ENCODE data around the gene DBF4B.

DNA sequence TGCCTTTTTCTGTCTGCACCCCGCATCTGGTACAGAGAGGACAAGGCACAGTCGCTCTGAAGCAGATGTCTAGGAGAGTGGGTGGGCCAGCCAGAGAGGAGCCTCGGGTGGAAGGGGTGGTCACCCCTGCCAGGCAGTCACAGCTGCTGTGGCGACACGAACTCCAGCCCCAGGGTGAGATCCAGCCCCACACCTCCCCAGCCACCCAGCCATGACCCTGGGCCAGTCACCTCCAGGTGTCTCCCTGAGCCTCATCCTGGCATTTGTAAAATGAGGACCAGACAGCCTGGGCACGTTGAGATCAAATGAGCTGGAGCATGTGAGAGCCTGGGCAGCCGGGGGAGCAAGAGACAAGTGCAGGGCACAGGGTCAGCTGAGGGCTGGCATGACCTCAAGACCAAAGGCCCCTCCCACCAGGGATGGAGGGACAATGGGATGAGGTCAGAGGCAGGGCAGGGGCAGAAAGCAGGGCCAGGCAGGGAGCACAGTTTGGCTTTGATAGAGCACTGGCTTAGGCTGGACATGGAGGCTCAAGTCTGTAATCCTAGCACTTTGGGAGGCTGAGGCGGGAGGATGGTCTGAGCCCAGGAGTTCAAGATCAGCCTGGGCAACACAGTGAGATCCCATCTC, 58.1 kb downstream of the DBF4B start:
- no peak for TF ChIP-seq GATA2 (IDR thresholded peaks at IDR 0.05; ENCODE audit: low read depth, low read length)
- TF ChIP-seq GATA3 (IDR thresholded peaks at IDR 0.05; ENCODE audit: low read depth, low read length): no peak

Data from SH-SY5Y (cell line).